GM12878 (cell line): Measurements from ENCODE around the gene SYN1. TPM values are rescaled to one million over a fixed set of nuclear protein-coding genes. Genes with fewer than 3 reads are reported as not detected.

Experiments used
- ATAC-seq: fragments of 200-7000 bp; cut with Tn5 transposase; 3 replicates; pipeline ENCODE4 v1.9.1; 2020; ENCODE audit warnings: mild to moderate bottlenecking, moderate library complexity
- BruUV-seq: library from RNA; stranded (reverse); fragments of 400-500 nt; replicated peaks from 2 replicates; lab custom pipeline; 2021; lab: Mats Ljungman, UMichigan
- CTCF ChIA-PET: fragments of 300-600 bp; sonication (Branson Sonifier 250); formaldehyde crosslinking; extraction: SDS; loops from one replicate; lab custom pipeline; 2021; ENCODE audit warnings: inconsistent platforms; lab: Yijun Ruan, JAX
- POLR2A ChIA-PET: fragments of 350-600 bp; formaldehyde crosslinking; extraction: SDS; loops from one replicate; lab custom pipeline; 2021; ENCODE audit warnings: inconsistent platforms; lab: Charles Lee
- RAD21 ChIA-PET: fragments of 300-600 bp; sonication (Branson Sonifier 250); formaldehyde crosslinking; loops from one replicate; lab custom pipeline; 2023; ENCODE audit warnings: antibody characterized with exemption; ENCODE audit not compliant: unreplicated experiment; lab: Charles Lee
- SMC1A ChIA-PET: fragments of 300-600 bp; sonication (Branson Sonifier 250); formaldehyde crosslinking; loops from one replicate; lab custom pipeline; 2023; ENCODE audit not compliant: unreplicated experiment, uncharacterized antibody; lab: Charles Lee
- DNase-seq: peaks from one replicate; pipeline ENCODE4 v3.0.0-alpha.2; 2011; ENCODE audit warnings: low read depth, low spot score
- FAIRE-seq: peaks from 3 replicates; lab custom pipeline; 2011; peaks lifted over from hg19 to GRCh38; lab: Jason Lieb, UNC
- H2AFZ ChIP-seq: 2 replicates; pipeline ENCODE4 v1.6.0; 2011; ENCODE audit warnings: low read depth, low read length, control low read depth; ENCODE audit not compliant: control insufficient read depth
- H3K27ac ChIP-seq: 2 replicates; pipeline ENCODE4 v1.5.1; 2011; ENCODE audit warnings: control low read depth; ENCODE audit not compliant: control insufficient read depth, insufficient read depth
- H3K27me3 ChIP-seq, 2 experiments: replicated peaks in 1 of 2; 2 replicates each; pipeline versions ENCODE4 v1.6.0 to v1.6.1; 2011; ENCODE audit warnings: low read length in 1 of 2; ENCODE audit not compliant: control insufficient read depth in 2 of 2, insufficient read depth in 2 of 2
- H3K36me3 ChIP-seq, 2 experiments: 2 replicates each; pipeline ENCODE4 v1.5.1; 2011; ENCODE audit warnings: low read length in 1 of 2; ENCODE audit not compliant: control insufficient read depth in 2 of 2, insufficient read depth in 2 of 2
- H3K4me1 ChIP-seq: 2 replicates; pipeline ENCODE4 v1.6.1; 2011; ENCODE audit warnings: mild to moderate bottlenecking, low read length, moderate library complexity, mixed read lengths; ENCODE audit not compliant: control insufficient read depth, insufficient read depth
- H3K4me2 ChIP-seq: 2 replicates; pipeline ENCODE4 v1.6.0; 2011; ENCODE audit warnings: control low read depth; ENCODE audit not compliant: control insufficient read depth, insufficient read depth
- H3K4me3 ChIP-seq: fragments of 200-600 bp; sonication (generic); 2 replicates; pipeline ENCODE4 v1.5.1; 2016
- H3K79me2 ChIP-seq: 2 replicates; pipeline ENCODE4 v1.6.0; 2011; ENCODE audit warnings: low read length; ENCODE audit not compliant: control insufficient read depth, insufficient read depth
- H3K9ac ChIP-seq: 2 replicates; pipeline ENCODE4 v1.8.0; 2011; ENCODE audit warnings: low read length, control low read depth, mixed read lengths; ENCODE audit not compliant: control insufficient read depth, insufficient read depth
- H3K9me3 ChIP-seq: replicated peaks from 3 replicates; pipeline ENCODE4 v1.5.1; 2011; ENCODE audit warnings: mild to moderate bottlenecking, low read length; ENCODE audit not compliant: control insufficient read depth, insufficient read depth
- H4K20me1 ChIP-seq: 2 replicates; pipeline ENCODE4 v1.6.0; 2011; ENCODE audit not compliant: control insufficient read depth, insufficient read depth
- ASH2L ChIP-seq: fragments of 300-600, 200-600 bp; sonication (generic); IDR thresholded peaks from 2 replicates; pipeline ENCODE4 v1.6.1; 2017; ENCODE audit warnings: low read depth, mild to moderate bottlenecking, borderline replicate concordance
- BRCA1 ChIP-seq: IDR thresholded peaks from 2 replicates; pipeline ENCODE4 v1.6.1; 2011; ENCODE audit warnings: low read depth, low read length, improper control_type of control experiment
- CHD2 ChIP-seq: IDR thresholded peaks from 2 replicates; pipeline ENCODE4 v1.6.1; 2011; ENCODE audit warnings: low read depth, low read length, improper control_type of control experiment, borderline replicate concordance
- CREB1 ChIP-seq: IDR thresholded peaks from 2 replicates; pipeline ENCODE4 v1.6.1; 2012; ENCODE audit warnings: low read depth, mild to moderate bottlenecking, inconsistent platforms
- EED ChIP-seq: sonication (generic); IDR thresholded peaks from 2 replicates; pipeline ENCODE4 v1.6.1; 2016; ENCODE audit warnings: antibody characterized with exemption, low read depth
- GATAD2B ChIP-seq: fragments of 450-650 bp; conservative IDR thresholded peaks from 2 replicates; pipeline ENCODE4 v1.6.1; 2017; ENCODE audit warnings: low read depth, mild to moderate bottlenecking, moderate library complexity
- NBN ChIP-seq: fragments of 450-650 bp; IDR thresholded peaks from 2 replicates; pipeline ENCODE4 v1.6.1; 2016
- NFYA ChIP-seq: IDR thresholded peaks from 2 replicates; pipeline ENCODE4 v1.6.1; 2011; ENCODE audit warnings: low read depth, mild to moderate bottlenecking, low read length, improper control_type of control experiment, borderline replicate concordance
- NR2C1 ChIP-seq: fragments of 450-650 bp; IDR thresholded peaks from 2 replicates; pipeline ENCODE4 v1.6.1; 2017; ENCODE audit warnings: antibody characterized with exemption, mild to moderate bottlenecking, moderate library complexity
- SUZ12 ChIP-seq: fragments of 200-600 bp; sonication (generic); IDR thresholded peaks from one replicate; pipeline ENCODE4 v1.6.1; 2018; ENCODE audit warnings: antibody characterized with exemption, mild to moderate bottlenecking; ENCODE audit not compliant: unreplicated experiment
- TAF1 ChIP-seq: IDR thresholded peaks from 2 replicates; pipeline ENCODE4 v1.6.1; 2011; ENCODE audit warnings: mild to moderate bottlenecking, low read depth, low read length, borderline replicate concordance
- YBX1 ChIP-seq: fragments of 450-650 bp; IDR thresholded peaks from 2 replicates; pipeline ENCODE4 v1.6.1; 2016; ENCODE audit warnings: antibody characterized with exemption
- ZZZ3 ChIP-seq: IDR thresholded peaks from 2 replicates; pipeline ENCODE4 v1.6.1; 2011; ENCODE audit warnings: low read depth; ENCODE audit not compliant: control insufficient read depth, insufficient read length
- WGBS: methylation state at CpG from one replicate; pipeline ENCODE4 v1.1.6; 2016; ENCODE audit warnings: low lambda C conversion rate; ENCODE audit not compliant: insufficient replicate concordance, insufficient coverage; ENCODE audit errors: missing lambda C conversion rate; 5-methylcytosine and 5-hydroxymethylcytosine counted together
- in situ Hi-C: fragments of 300-500 bp; cut with MboI; formaldehyde crosslinking; loops from 9 replicates; pipeline ENCODE4 v1.14.3; 2018; ENCODE audit warnings: mixed read lengths
- intact Hi-C: fragments of 100-400 bp; cut with micrococcal nuclease; formaldehyde crosslinking; loops from one replicate; pipeline ENCODE4 v1.14.2; 2022; ENCODE audit not compliant: unreplicated experiment
- polyA plus RNA-seq, 11 experiments: library from polyadenylated mRNA; depleted of rRNA in 4 of 11; unstranded in 6 of 11; stranded (reverse) in 5 of 11; fragments of >200 nt; fragmentation: Nextera tagmentation in 4 of 11; fragmentation: Illumina TruSeq in 1 of 11; extraction: Ambion mirVana in 4 of 11; extraction: Trizol in 1 of 11; gene quantifications; 1 replicate in 1 of 11; 2 replicates in 10 of 11; pipeline versions ENCODE4 v1.2.1 to v1.2.3, GENCODE V29; 2011 to 2016; ENCODE audit warnings: inconsistent platforms in 2 of 11, missing spikeins in 2 of 11, low read depth in 1 of 11
- total RNA-seq, 4 experiments: library from RNA; depleted of rRNA in 3 of 4; stranded (reverse); fragments of >200 nt in 3 of 4; fragmentation: Illumina TruSeq in 1 of 4; extraction: Trizol in 1 of 4; gene quantifications; 2 replicates each; pipeline versions ENCODE4 v1.2.1 to v1.2.3, GENCODE V29; 2013 to 2021

The SYN1 gene
- total and polyA plus RNA-seq, 10 of the 15 experiments (the other 5 are each of a cell fraction or from before 2014, with no cell fraction given), result 0.09 to 0.57 (median 0.16) TPM; not detected in 3

DNA sequence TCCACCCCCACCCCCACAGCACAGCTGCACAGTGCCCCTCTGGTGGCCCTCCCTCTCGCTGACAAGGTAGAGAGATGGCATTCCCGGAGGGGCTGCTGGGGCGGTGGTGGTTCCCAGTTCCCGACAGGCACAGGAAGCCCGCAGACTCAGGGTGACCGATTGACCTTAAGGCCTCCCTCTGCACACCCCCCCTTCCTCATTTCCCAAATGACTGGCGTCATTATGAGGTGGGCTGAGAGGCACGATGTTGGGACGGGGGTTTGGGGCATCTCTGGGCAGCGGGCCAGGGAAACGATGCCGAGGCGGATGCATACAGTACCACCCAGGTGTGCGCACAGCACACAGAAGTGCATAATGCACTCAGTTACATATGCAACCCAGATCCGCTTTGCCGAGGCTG lies 41.0 kb downstream of the SYN1 start:
- ChIA-PET POLR2A (no interaction called here), SMC1A (no interaction called here), CTCF (interaction anchor here (1.5 kb wide), 1 partner anchor 10 kb away, joined by 4 read pairs; no protein-coding TSS in a partner anchor)
- Histone ChIP-seq H3K36me3 (no peaks in the 10 kb centered on the region), H3K9ac (no peak overlapping the region), H3K4me1 (peaks cover 8% of the 10 kb centered on the region), H3K27ac (no peak overlapping the region), H3K27me3 (no peaks in the 10 kb centered on the region)
- intact Hi-C loops, result no loop called here
- no peak for FAIRE-seq
- no peak for TF ChIP-seq BRCA1
- TF ChIP-seq, all 136 proteins: peak for 0
- Histone ChIP-seq H3K4me3 (no peak overlapping the region), H4K20me1 (no peaks in the 10 kb centered on the region), H3K4me2 (no peak overlapping the region), H2AFZ (no peak overlapping the region), H3K79me2 (no peaks in the 10 kb centered on the region; the same call in 1 of the 2 replicates), H3K9me3 (no peaks in the 10 kb centered on the region; the same call in 2 of the 3 replicates)
- no TSS peak for BruUV-seq
- 36% methylated on average over 16 of the region's 16 CpGs for WGBS
- DNase-seq (no peak), ATAC-seq (no peak)
- RAD21 ChIA-PET, result interaction anchor here (1.1 kb wide), 1 partner anchor 14 kb away, joined by 4 read pairs; no protein-coding TSS in a partner anchor
- in situ Hi-C loops, result no loop called here

- H3K9me3 ChIP-seq, result no peaks in the 10 kb centered on the region; the same call in 2 of the 3 replicates
- no TSS peak for BruUV-seq
- POLR2A ChIA-PET, result no interaction called here
- WGBS, result 35% methylated on average over 3 of the region's 3 CpGs
- H3K79me2 ChIP-seq, result no peaks in the 10 kb centered on the region; the same call in 1 of the 2 replicates
- FAIRE-seq (no peak), ATAC-seq (no peak), DNase-seq (no peak)
- no peak overlapping the region for H2AFZ ChIP-seq
- SMC1A ChIA-PET, result no interaction called here
- TF ChIP-seq EED (no peak), ASH2L (no peak), SUZ12 (no peak), NR2C1 (no peak), ZZZ3 (no peak), CREB1 (no peak), GATAD2B (no peak), NFYA (no peak), NBN (no peak), TAF1 (no peak), CHD2 (no peak), YBX1 (no peak)
- H3K27me3 ChIP-seq, result no peaks in the 10 kb centered on the region
- no peaks in the 10 kb centered on the region for H3K36me3 ChIP-seq
- RAD21 ChIA-PET, result no interaction called here
- no peak overlapping the region for H3K4me3 ChIP-seq
- H3K4me2 ChIP-seq, result no peak overlapping the region
- H3K27ac ChIP-seq, result no peak overlapping the region
- H3K4me1 ChIP-seq, result peaks cover 8% of the 10 kb centered on the region
- H3K9ac ChIP-seq, result no peak overlapping the region
- no peaks in the 10 kb centered on the region for H4K20me1 ChIP-seq
- intact Hi-C loops, result no loop called here
- in situ Hi-C loops, result no loop called here
- CTCF ChIA-PET, result no interaction called here
Observed at GRCh38 chrX:47577901-47578300, 41.8 kb downstream of the SYN1 start.
